Measurements from ENCODE around the gene SERGEF.

The SERGEF gene

GRCh38 chr11:17951685-17952388 lies 61.0 kb downstream of the SERGEF start:
- Histone ChIP-seq H3K27ac (no peak overlapping the region), H3K9me3 (no peaks in the 10 kb centered on the region), H3K4me3 (ENCODE audit: low read depth in 1 of 2, low read length in 1 of 2) (no peak overlapping the region), H3K27me3 (no peaks in the 10 kb centered on the region), H3K4me1 (ENCODE audit: control insufficient read depth in 1 of 2, insufficient read depth in 1 of 2, low read depth in 1 of 2, low read length in 1 of 2) (peaks cover 21 to 22% of the 10 kb centered on the region in 2 experiments), H3K36me3 (no peaks in the 10 kb centered on the region)
- no peak for TF ChIP-seq CTCF (IDR thresholded peaks at IDR 0.05)

- peaks cover 21 to 22% of the 10 kb centered on the region in 2 experiments for H3K4me1 ChIP-seq (ENCODE audit: control insufficient read depth in 1 of 2, insufficient read depth in 1 of 2, low read depth in 1 of 2, low read length in 1 of 2)
- no peak overlapping the region for H3K27ac ChIP-seq
- H3K36me3 ChIP-seq, result no peaks in the 10 kb centered on the region
- H3K27me3 ChIP-seq, result no peaks in the 10 kb centered on the region
- H3K9me3 ChIP-seq, result no peaks in the 10 kb centered on the region
- H3K4me3 ChIP-seq (ENCODE audit: low read depth in 1 of 2, low read length in 1 of 2), result no peak overlapping the region
- TF ChIP-seq CTCF (IDR thresholded peaks at IDR 0.05), result no peak
Measured at GRCh38 chr11:17950644-17951043, 62.2 kb downstream of the SERGEF start.

GRCh38 chr11:17948296-17948695 lies 64.6 kb downstream of the SERGEF start:
- TF ChIP-seq CTCF (IDR thresholded peaks at IDR 0.05), result no peak
- Histone ChIP-seq H3K4me3 (ENCODE audit: low read depth in 1 of 2, low read length in 1 of 2) (no peak overlapping the region), H3K27me3 (no peaks in the 10 kb centered on the region), H3K4me1 (ENCODE audit: control insufficient read depth in 1 of 2, insufficient read depth in 1 of 2, low read depth in 1 of 2, low read length in 1 of 2) (peaks cover under 1% of the 10 kb centered on the region in 2 experiments), H3K27ac (no peak overlapping the region), H3K9me3 (no peaks in the 10 kb centered on the region), H3K36me3 (no peaks in the 10 kb centered on the region)

GRCh38 chr11:17939542-17939941 lies 73.3 kb downstream of the SERGEF start:
- Histone ChIP-seq H3K27ac (no peak overlapping the region), H3K9me3 (no peaks in the 10 kb centered on the region), H3K36me3 (no peaks in the 10 kb centered on the region), H3K27me3 (no peaks in the 10 kb centered on the region), H3K4me3 (ENCODE audit: low read depth in 1 of 2, low read length in 1 of 2) (no peak overlapping the region), H3K4me1 (ENCODE audit: control insufficient read depth in 1 of 2, insufficient read depth in 1 of 2, low read depth in 1 of 2, low read length in 1 of 2) (no peaks in the 10 kb centered on the region)
- TF ChIP-seq CTCF (IDR thresholded peaks at IDR 0.05), result no peak

GRCh38 chr11:17936790-17937189 lies 76.1 kb downstream of the SERGEF start:
- H3K27ac ChIP-seq, result no peak overlapping the region
- H3K9me3 ChIP-seq, result no peaks in the 10 kb centered on the region
- H3K27me3 ChIP-seq, result no peaks in the 10 kb centered on the region
- H3K36me3 ChIP-seq, result no peaks in the 10 kb centered on the region
- no peak for TF ChIP-seq CTCF (IDR thresholded peaks at IDR 0.05)
- no peaks in the 10 kb centered on the region for H3K4me1 ChIP-seq (ENCODE audit: control insufficient read depth in 1 of 2, insufficient read depth in 1 of 2, low read depth in 1 of 2, low read length in 1 of 2)
- no peak overlapping the region for H3K4me3 ChIP-seq (ENCODE audit: low read depth in 1 of 2, low read length in 1 of 2)
